ENCODE results near the gene JARID2.

DNA sequence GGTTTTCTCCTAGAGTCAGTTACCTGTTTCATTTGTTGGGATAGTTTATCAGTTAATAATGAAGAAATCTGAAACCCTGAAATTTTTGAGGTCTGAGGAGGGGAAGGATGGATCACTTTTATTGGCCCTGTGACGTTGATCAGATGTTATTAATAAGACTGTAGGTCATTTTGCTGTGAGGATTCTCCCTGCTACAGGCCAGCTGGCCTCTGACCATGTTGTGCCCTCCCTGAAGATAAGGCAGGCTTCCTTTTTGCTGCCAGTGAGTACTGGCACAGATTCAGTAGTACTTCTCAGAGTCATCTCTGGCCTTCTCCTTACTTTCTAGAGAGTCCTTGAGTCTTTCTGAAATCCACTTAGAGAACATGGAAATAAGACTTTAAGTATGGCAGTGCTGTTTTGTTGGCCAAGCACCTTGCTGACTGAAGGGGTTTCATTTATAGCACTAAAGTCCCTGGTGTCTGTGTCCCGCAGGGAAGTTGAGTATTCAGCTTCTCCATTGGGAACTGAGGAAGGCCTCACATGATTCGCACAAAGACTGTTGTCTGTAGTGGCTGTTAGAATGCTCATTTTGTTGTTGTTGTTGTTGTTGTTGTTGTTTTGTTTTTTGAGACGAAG, 214.3 kb downstream of the JARID2 start:
- TF ChIP-seq, protein P1, sequence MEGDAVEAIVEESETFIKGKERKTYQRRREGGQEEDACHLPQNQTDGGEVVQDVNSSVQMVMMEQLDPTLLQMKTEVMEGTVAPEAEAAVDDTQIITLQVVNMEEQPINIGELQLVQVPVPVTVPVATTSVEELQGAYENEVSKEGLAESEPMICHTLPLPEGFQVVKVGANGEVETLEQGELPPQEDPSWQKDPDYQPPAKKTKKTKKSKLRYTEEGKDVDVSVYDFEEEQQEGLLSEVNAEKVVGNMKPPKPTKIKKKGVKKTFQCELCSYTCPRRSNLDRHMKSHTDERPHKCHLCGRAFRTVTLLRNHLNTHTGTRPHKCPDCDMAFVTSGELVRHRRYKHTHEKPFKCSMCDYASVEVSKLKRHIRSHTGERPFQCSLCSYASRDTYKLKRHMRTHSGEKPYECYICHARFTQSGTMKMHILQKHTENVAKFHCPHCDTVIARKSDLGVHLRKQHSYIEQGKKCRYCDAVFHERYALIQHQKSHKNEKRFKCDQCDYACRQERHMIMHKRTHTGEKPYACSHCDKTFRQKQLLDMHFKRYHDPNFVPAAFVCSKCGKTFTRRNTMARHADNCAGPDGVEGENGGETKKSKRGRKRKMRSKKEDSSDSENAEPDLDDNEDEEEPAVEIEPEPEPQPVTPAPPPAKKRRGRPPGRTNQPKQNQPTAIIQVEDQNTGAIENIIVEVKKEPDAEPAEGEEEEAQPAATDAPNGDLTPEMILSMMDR (IDR thresholded peaks at IDR 0.05), result no peak
- TF ChIP-seq POLR2AphosphoS5 (IDR thresholded peaks at IDR 0.05), result no peak
- TF ChIP-seq POLR2A (IDR thresholded peaks at IDR 0.05), result no peak
